ELR (cell line): ENCODE measurements around the gene PEX5L.
A peak's percentile ranks its signal among the peaks of the same experiment; 100 is the strongest.

Source experiments
- DNase-seq: peaks from one replicate; pipeline ENCODE4 v3.0.0-alpha.2; 2015; ENCODE audit warnings: low read depth

Gene PEX5L

DNA sequence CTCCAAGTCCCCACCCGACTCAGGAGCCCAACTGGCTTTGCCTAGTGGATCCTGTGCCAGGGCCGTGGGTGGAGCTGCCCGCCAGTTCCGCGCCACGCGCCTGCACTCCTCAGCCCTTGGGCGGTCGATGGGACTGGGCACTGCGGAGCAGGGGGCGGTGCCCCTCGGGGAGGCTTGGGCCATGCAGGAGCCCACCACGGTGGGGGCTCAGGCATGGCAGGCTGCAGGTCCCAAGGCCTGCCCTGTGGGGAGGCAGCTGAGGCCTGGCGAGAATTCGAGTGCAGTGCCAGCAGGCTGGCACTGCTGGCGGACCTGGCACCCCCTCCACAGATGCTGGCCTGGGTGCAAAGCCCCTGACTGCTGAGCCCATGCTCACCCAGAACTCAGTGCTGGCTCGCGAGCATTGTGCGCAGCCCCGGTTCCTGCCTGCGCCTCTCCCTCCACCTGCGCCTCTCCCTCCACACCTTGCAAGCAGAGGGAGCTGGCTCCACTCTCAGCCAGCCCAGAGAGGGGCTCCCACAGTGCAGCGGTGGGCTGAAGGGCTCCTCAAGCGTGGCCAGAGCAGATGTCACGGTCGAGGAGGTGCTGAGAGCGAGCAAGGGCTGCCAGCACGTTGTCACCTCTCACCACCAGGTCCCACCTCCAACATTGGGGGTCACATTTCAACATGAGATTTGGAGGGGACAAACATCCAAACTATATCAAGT, 261.2 kb downstream of the PEX5L start:
- DNase-seq: no peak

DNA sequence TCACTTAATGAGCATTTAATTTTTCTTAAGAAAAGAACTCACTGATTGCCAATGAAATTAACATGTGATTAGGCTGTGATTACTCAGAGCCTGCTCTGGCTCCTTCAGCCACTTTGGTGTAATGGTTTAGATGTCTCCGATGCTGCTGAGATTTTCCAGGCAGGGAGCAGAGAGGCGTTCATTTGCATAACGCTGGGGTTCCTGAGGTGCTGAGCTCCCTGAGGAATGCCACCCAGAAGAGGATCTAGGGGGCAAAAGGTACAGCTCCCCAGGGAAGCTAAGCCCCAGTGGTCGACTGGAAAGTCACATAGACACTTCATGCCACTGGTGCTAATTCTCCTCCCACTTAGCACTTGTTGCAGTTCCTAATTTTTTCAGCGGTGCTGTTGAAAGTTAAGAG, 264.4 kb downstream of the PEX5L start:
- no peak for DNase-seq

DNA sequence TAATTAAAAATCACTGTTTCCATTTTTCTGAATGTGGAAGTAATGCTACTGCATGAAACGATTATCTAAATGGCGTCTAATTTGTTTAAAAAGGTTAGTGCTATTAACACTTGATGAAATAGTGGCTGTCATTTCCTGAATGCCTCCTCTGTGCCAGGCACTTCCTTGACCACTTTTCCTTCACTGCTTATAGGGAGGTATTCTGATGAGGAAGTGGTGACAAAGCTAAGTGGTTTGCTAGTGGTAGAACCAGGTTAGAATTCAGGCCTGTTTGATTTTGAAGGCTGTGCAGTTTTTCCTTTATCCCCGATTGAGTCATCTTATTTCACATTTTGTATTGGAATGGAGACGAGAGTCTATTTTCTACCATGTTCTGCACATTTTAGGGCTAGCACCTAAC, 264.9 kb downstream of the PEX5L start:
- DNase-seq: no peak

DNA sequence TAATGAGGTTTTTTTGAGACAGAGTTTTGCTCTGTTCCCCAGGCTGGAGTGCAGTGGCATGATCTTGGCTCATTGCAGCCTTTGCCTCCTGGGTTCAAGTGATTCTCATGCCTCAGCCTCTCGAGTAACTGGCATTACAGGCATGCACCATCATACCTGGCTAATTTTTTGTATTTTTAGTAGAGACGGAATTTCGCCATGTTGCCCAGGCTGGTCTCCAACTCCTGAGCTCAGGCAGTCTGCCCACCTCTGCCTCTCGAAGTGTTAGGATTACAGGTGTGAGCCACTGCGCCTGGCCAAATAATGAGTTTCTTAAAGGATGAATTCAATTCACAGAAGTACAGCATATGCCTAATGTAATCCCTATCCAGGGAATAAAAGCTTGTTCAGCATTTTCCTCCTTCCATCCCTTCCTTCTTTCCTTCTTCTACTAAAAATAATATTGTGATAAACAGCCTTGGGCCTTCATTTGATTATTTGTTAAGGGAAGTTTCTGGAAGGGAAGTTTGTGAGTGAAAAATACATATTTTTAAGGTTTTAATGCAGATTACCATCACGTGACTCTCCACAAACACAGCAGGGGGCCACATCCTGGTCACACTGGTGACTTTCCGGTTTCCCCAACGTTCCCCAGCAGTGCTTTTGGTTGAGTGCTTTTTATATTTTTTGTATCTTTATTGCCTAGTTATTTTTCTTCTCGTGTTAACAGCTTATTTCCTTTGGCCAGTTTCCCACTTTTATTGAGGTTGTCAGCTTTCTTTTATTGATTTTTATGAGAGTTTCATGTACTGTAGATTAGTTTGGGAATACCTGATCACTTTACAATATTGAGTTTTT, 267.1 kb downstream of the PEX5L start:
- DNase-seq: no peak

DNA sequence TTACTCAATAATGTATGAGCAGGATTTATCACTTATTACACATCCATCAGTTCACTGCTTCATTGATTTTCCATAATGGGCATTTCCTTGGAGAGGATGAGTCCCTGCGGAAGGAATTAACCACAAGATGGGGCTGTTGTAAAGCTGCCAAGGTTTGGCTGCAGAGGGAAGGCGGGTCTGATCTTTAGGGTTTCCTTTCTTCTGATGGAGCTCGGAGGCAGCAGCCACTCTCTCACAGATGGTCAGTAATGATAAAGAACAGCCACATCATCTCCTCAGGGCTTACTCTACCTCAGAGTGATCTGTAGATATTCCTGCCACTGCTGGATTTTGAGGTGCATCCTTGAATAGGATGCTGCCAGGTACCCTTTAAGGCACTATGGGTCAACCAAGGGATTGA, 268.7 kb downstream of the PEX5L start:
- DNase-seq: peak; percentile 79

DNA sequence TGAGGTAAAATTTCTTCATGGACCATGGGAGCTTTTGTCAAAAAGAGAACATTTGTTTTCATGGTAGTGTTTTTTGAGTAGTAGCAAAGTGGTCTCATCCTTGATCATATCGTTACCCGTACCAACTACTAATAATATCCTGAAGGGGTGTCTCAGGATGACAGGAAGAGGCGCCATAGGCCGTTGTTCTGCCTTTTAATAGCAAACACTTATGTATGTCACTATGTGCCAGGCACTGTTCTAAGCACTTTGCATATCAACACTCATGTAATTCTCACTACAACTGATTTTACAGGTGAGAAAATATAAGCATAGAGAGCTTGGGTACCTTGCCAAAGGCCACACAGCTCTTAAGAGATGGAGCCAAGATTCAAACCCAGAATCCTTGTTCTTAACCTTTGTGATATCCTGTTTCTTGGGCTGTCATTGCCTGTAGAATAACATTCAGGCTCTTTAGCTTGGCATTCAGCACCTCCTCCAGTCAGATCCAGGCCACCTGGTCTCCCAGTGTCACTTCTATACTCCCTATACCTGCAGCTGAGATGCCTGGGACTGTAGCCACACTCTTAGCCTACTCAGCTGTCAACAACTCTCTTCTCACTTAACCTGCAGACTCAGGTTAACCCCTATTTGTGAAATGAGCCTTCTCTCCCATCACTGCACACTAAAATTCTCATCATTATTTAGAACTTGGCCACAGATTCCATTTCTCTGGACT, 270.2 kb downstream of the PEX5L start:
- DNase-seq: no peak

DNA sequence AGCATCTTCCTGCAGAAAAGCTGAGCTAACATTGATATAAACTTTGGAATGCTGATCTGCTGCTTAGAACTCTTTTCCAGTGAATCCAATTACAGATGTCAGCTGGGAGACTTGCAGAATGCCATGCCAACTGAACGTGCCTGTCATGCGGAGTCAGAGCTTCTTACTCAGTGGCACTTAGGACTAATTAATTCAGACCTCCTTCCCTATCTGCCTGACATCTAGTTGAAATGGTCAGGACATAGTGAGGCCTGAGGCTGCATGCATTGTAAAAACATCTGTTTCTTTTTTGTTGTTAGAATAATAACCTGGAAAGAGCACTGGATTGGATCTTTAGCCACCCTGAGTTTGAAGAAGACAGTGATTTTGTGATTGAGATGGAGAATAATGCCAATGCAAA, 271.3 kb downstream of the PEX5L start:
- no peak for DNase-seq

DNA sequence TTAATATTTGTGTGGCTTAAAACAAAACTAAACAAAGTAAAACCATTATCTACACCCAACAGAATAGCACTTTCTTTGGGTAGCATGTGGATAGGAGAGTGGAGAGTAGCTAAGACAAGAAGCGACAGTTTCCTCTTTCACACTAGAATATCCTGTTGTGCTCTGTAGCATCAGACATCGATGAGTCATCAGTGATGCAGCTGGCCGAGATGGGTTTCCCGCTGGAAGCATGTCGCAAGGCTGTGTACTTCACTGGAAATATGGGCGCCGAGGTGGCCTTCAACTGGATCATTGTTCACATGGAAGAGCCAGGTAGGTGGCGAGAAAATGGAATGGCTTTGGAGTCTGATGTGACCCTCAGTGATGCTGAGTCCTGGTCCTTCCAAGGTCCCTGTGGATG, 275.8 kb downstream of the PEX5L start:
- DNase-seq: peak; percentile 89

DNA sequence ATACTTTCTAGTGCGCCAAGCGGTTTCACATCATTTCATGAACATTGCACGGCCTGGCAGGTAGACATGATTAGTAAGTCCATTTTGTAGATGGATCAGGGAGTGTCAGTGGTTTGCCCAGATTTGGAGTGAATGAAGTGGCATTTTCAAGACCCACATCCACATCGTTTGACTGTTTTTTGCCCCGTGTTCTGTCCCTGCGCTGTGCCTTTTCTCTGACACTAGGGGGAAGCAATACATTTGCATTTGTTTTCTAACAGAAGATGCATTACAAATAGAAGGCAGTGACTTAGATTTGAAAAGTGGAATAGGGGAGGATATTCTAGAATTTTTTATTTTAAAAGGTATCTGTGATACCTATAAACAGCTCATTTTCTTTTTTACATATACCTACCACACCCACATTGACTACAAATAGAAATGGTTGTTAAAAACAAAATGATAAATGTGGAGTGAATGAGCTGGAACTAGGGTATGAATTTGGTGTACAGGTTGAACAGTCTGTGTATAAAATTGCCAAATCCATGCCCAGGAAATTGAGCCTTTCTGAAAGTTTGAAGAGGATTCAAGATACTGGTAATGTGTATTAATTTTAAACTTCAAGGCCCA, 285.9 kb downstream of the PEX5L start:
- peak; percentile 41 for DNase-seq

DNA sequence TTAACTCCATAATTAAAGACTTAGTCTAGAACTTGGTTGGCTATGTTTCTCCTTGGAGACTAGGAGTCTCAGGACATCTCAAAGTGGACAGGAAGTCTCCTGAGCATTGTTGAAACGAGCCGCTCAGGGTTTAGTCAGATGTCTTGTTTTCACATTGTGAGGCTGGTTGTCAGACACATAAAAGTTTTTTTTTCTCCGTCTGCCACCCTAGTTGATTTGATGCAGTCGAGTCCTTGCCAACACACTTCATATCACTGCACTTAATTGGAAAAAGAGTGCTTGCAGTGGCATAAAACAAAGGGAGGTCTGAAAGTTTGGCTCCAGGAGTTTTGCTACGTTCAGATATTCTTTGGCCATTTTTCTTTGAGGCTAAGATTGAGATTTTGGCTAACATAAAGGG, 291.0 kb downstream of the PEX5L start:
- no peak for DNase-seq

DNA sequence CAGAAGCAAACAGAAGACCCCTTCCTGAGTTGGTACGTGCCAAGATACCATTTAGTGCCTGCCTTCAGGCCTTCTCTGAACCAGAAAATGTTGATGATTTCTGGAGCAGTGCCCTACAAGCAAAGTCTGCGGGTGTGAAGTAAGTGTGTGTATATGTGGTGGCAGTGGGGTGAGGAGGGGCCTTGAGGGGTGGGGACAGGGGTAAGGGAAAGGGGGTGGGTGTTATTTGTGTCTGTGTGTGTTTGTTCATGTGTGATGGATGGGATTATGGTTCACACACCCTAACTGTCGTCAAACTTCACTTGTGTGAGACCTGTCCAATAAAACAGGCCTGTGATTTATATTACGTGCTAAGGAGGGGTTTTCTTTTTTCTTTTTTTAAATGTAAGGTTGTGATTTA, 291.7 kb downstream of the PEX5L start:
- DNase-seq: no peak
